Upper lobe of right lung (tissue), 1 donor: ENCODE data around the gene LEF1. TPM values are rescaled to one million over a fixed set of nuclear protein-coding genes. Genes with fewer than 3 reads are reported as not detected.

Source experiments
- ATAC-seq: fragments of 200-7000 bp; cut with Tn5 transposase; one replicate; pipeline ENCODE4 v1.9.1; 2020; ENCODE audit warnings: mild to moderate bottlenecking, moderate library complexity
- DNase-seq: peaks from one replicate; pipeline ENCODE4 v3.0.0-alpha.2; 2020
- H3K27ac ChIP-seq: fragments of 200-600 bp; one replicate; pipeline ENCODE4 v1.8.0; 2022
- H3K27me3 ChIP-seq: fragments of 200-600 bp; one replicate; pipeline ENCODE4 v1.8.0; 2022; ENCODE audit warnings: mild to moderate bottlenecking
- H3K36me3 ChIP-seq: fragments of 200-600 bp; one replicate; pipeline ENCODE4 v1.8.0; 2022
- H3K4me1 ChIP-seq: fragments of 200-600 bp; one replicate; pipeline ENCODE4 v1.8.0; 2022
- H3K4me3 ChIP-seq: fragments of 200-600 bp; one replicate; pipeline ENCODE4 v1.8.0; 2022; ENCODE audit warnings: mild to moderate bottlenecking
- H3K9me3 ChIP-seq: fragments of 200-600 bp; one replicate; pipeline ENCODE4 v1.8.0; 2022
- intact Hi-C: fragments of 100-400 bp; cut with DNase I; formaldehyde crosslinking; loops from one replicate; pipeline ENCODE4 v1.11.0; 2022
- total RNA-seq: library from RNA; stranded (reverse); fragmentation: NEBNext Ultra II Directional; extraction: Animal tissue kit (Norgen Biotek cat#: 25700); gene quantifications from one replicate; pipeline ENCODE4 v1.2.1, GENCODE V29; 2021
- TF ChIP-seq, protein P1 (sequence below): fragments of 200-600 bp; IDR thresholded peaks from one replicate; pipeline ENCODE4 v1.8.0; 2022; ENCODE audit warnings: antibody characterized with exemption
- donor health status: DM: no; HTN: yes; CAD: no; lungs with severe emphysema.

Gene LEF1
- total RNA-seq, 1 donor from 2014 or later, result 9.1 TPM

DNA sequence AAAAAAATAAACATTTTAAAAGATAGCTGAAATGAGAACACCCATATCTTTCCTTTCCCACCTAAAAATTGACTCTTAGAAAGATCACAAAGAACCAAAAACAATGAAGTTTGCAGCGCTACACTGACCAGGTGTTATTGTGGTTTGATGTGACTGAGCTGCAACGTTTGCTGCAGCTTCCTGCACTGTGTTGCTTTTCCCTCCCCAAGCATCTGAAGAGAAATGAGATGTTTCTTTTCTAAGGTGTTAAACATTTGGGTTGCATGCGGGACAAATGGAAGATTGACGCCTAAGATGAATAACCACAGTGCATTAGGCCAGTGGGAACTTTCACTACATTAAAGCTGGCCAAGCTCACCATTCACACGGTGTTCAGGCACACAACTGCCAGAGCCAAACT lies 8.9 kb downstream of the LEF1 start:
- ATAC-seq (no peak), DNase-seq (no peak)
- H3K27ac ChIP-seq, result no peak overlapping the region
- TF ChIP-seq, protein P1, sequence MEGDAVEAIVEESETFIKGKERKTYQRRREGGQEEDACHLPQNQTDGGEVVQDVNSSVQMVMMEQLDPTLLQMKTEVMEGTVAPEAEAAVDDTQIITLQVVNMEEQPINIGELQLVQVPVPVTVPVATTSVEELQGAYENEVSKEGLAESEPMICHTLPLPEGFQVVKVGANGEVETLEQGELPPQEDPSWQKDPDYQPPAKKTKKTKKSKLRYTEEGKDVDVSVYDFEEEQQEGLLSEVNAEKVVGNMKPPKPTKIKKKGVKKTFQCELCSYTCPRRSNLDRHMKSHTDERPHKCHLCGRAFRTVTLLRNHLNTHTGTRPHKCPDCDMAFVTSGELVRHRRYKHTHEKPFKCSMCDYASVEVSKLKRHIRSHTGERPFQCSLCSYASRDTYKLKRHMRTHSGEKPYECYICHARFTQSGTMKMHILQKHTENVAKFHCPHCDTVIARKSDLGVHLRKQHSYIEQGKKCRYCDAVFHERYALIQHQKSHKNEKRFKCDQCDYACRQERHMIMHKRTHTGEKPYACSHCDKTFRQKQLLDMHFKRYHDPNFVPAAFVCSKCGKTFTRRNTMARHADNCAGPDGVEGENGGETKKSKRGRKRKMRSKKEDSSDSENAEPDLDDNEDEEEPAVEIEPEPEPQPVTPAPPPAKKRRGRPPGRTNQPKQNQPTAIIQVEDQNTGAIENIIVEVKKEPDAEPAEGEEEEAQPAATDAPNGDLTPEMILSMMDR, result no peak
- intact Hi-C loops, result no loop called here
- no peaks in the 10 kb centered on the region for H3K36me3 ChIP-seq
- peaks cover 46% of the 10 kb centered on the region for H3K27me3 ChIP-seq
- H3K4me3 ChIP-seq, result no peak overlapping the region
- H3K4me1 ChIP-seq, result no peaks in the 10 kb centered on the region
- H3K9me3 ChIP-seq, result no peaks in the 10 kb centered on the region

DNA sequence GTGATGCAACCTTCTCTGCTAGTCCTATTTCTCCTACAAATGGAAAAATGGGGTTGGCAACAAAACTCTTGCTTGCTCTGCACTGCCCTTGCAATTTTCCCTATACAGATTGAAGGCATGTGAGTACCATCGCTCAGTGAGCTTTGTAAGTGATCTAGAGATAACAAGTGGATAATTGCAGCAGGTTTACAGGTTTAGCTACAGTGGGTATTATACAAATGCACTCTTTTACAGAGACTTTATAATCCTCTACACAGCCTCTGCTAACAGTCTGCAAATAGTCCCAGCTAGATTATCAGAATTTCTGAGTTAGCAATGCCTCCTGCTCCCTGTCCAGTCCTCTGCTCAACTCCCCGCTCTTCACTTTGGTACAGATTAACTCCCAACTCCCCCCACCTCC lies 11.1 kb downstream of the LEF1 start:
- TF ChIP-seq, protein P1, result no peak
- DNase-seq, result no peak
- H3K27ac ChIP-seq, result no peak overlapping the region
- intact Hi-C loops, result no loop called here
- no peak overlapping the region for H3K4me3 ChIP-seq
- peaks cover 25% of the 10 kb centered on the region for H3K27me3 ChIP-seq
- ATAC-seq, result no peak
- no peaks in the 10 kb centered on the region for H3K9me3 ChIP-seq
- H3K36me3 ChIP-seq, result no peaks in the 10 kb centered on the region
- H3K4me1 ChIP-seq, result no peaks in the 10 kb centered on the region

- Histone ChIP-seq H3K27ac (no peak overlapping the region), H3K4me1 (no peaks in the 10 kb centered on the region), H3K36me3 (no peaks in the 10 kb centered on the region), H3K4me3 (no peak overlapping the region), H3K9me3 (no peaks in the 10 kb centered on the region), H3K27me3 (peaks cover 18% of the 10 kb centered on the region)
- no peak for ATAC-seq
- intact Hi-C loops, result no loop called here
- DNase-seq, result no peak
- TF ChIP-seq, protein P1, result no peak
Measured at GRCh38 chr4:108156391-108156790, 12.3 kb downstream of the LEF1 start.

DNA sequence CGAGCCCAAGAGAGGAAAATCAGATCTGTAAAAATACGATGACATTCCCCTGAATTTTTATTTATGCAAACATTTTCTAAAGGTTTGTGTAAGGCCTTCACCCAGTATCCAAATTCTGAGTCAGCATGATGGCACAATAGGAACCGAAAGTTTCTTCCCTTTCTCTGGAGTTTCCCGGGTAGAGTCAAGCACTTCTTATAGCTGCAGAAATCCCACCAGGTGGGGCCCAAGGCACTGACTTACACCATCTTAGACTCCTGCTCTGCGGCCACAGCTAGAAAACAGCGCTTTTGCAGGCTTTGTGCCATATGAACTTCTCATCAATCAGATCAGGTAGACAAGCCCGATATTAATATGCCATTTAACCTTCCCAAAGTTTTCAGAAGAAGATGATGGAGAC lies 13.4 kb downstream of the LEF1 start:
- Histone ChIP-seq H3K9me3 (no peaks in the 10 kb centered on the region), H3K27me3 (peaks cover 11% of the 10 kb centered on the region), H3K4me3 (no peak overlapping the region), H3K27ac (no peak overlapping the region), H3K36me3 (no peaks in the 10 kb centered on the region), H3K4me1 (no peaks in the 10 kb centered on the region)
- TF ChIP-seq, protein P1, result no peak
- DNase-seq, result no peak
- intact Hi-C loops, result no loop called here
- no peak for ATAC-seq

GRCh38 chr4:108152980-108153379 lies 15.8 kb downstream of the LEF1 start:
- no peaks in the 10 kb centered on the region for H3K36me3 ChIP-seq
- ATAC-seq (no peak), DNase-seq (no peak)
- no peak overlapping the region for H3K27ac ChIP-seq
- no peaks in the 10 kb centered on the region for H3K4me1 ChIP-seq
- intact Hi-C loops, result no loop called here
- TF ChIP-seq, protein P1, result no peak
- peaks cover 3% of the 10 kb centered on the region for H3K27me3 ChIP-seq
- H3K9me3 ChIP-seq, result no peaks in the 10 kb centered on the region
- no peak overlapping the region for H3K4me3 ChIP-seq
